ENCODE data around the gene RAB14. TPM values are rescaled to one million over a fixed set of nuclear protein-coding genes. Genes with fewer than 3 reads are reported as not detected.

RAB14 gene
- polyA plus RNA-seq, 3 donors = 14.1 to 31.0 (median 26.0) TPM

DNA sequence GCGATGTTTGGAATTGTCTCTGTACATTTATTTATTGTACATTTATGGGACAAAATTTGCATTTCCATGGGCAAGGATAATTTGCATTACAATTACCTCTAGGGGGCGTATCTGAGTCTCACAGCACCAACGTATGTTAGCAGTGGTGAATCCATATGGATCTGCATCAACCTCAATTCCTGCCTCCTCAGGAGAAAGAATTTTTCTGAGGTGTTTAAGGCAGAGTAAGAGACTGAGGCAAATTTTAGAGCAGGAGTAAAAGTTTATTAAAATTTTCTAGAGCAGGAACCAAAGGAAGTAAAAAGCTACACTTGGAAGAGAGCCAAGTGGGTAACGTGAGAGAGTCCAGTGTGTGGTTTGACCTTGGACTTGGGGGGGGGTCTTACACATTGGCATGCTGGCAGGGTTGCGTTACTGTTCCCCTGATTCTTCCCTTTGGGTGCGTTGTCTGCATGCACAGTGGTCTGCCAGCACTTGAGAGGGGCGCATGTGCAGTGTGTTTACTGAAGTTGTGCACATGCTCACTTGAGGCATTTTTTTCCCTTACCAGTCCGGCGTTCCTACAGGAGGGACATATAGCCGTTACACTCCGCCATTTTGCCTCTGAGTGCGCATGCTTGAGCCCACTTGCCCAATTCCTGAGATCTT, 21.0 kb upstream of the RAB14 start:
- 56 to 58% (median 56%) methylated on average over 12 of the region's 12 CpGs for WGBS, 3 donors
- H3K27ac ChIP-seq (ENCODE audit: low read depth, low read length) = no peak overlapping the region

GRCh38 chr9:121221664-121222055, 20.0 kb upstream of the RAB14 start:
- 95 to 100% (median 96%) methylated on average over 2 of the region's 2 CpGs for WGBS, 3 donors
- H3K27ac ChIP-seq (ENCODE audit: low read depth, low read length) = no peak overlapping the region

DNA sequence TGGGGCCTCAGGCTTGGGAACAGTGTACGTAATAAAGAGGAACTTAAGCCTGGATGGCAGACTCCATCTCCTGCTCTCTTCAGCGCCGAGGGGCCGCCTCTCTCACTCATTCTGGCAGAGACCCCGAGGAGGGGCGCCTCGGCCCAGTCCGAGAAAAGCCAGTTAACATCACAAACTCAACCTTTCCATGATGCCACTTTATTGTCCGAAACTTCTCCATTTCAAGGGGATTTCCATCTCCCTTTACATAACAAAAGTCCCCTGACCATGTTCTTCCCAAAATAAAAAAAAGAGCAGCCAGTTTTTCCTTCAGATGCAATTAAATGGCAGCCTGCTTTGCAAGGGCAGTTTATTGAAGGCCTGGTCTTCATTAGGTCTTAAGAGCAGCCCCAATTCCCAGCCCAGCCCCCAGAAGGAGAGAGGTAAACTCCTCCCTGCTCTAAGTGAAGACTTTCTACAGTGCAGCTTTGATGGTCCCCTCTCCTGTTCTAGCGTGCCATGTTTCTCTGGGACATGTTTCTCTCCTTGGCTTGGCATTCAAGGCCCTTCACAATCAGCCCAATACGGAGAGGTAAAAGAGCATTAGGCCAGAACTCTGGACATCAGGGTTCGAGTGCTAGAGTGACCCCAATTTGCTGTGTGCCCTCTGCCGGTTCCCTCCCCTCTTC, 19.5 kb upstream of the RAB14 start:
- no peak overlapping the region for H3K27ac ChIP-seq (ENCODE audit: low read depth, low read length)
- WGBS, 3 donors = 62 to 85% (median 71%) methylated on average over 13 of the region's 13 CpGs

GRCh38 chr9:121219530-121219929, 17.9 kb upstream of the RAB14 start:
- 94 to 95% (median 94%) methylated on average over 3 of the region's 3 CpGs for WGBS, 3 donors
- no peak overlapping the region for H3K27ac ChIP-seq (ENCODE audit: low read depth, low read length)

GRCh38 chr9:121218357-121219027, 16.8 kb upstream of the RAB14 start:
- 93 to 94% (median 93%) methylated on average over 8 of the region's 8 CpGs for WGBS, 3 donors
- no peak overlapping the region for H3K27ac ChIP-seq (ENCODE audit: low read depth, low read length)

- WGBS, 3 donors = 90 to 96% (median 92%) methylated on average over 4 of the region's 4 CpGs
- no peak overlapping the region for H3K27ac ChIP-seq (ENCODE audit: low read depth, low read length)
These were observed 16.1 kb upstream of the RAB14 start for GRCh38 chr9:121217609-121218292.

- H3K27ac ChIP-seq (ENCODE audit: low read depth, low read length) = no peak overlapping the region
These were observed 14.7 kb upstream of the RAB14 start for GRCh38 chr9:121216271-121216805.

GRCh38 chr9:121214005-121214404, 12.3 kb upstream of the RAB14 start:
- 77 to 91% (median 81%) methylated on average over 2 of the region's 2 CpGs for WGBS, 3 donors
- no peak overlapping the region for H3K27ac ChIP-seq (ENCODE audit: low read depth, low read length)

More at GRCh38 chr9:121216271-121216805, 14.7 kb upstream of the RAB14 start:
- 67 to 95% (median 69%) methylated on average over 3 of the region's 3 CpGs for WGBS, 3 donors

DNA sequence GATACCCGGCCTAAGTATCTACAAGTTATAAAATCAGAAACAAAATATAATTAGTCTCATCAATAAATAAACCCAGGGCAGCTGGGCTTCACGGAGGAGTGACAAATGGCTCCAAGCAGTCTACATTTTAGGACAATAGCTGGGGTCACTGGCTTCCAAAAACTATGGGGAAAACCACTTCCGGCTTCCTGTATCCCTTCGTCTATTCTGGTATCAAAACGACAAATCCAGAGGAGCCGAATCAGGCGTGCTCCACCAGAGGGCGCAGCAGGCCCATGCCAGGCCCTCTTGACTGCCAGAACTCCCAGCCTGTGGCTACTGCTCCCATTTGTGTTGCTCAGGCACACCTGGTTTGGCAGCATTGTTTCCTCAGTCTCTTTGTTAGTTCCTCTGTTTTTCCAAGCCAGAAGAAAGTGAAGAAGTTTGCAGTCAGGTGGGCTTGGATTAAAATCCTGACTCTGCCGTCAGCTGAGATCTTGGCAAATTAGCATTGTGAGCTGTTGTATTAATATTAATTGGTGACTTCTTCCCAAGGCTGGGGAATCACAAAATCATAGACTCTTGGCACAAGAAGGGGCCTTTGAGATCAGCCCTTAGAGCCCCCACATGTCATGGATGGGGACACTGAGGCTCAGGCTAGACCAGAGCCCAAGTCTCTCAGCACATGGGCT, 11.6 kb upstream of the RAB14 start:
- no peak overlapping the region for H3K27ac ChIP-seq (ENCODE audit: low read depth, low read length)
- 18 to 23% (median 20%) methylated on average over 9 of the region's 9 CpGs for WGBS, 3 donors

GRCh38 chr9:121210536-121210935, 8.9 kb upstream of the RAB14 start:
- H3K27ac ChIP-seq (ENCODE audit: low read depth, low read length) = no peak overlapping the region
- WGBS, 3 donors = 81 to 86% (median 86%) methylated on average over 5 of the region's 5 CpGs

GRCh38 chr9:121207371-121207940, 5.8 kb upstream of the RAB14 start:
- H3K27ac ChIP-seq (ENCODE audit: low read depth, low read length) = no peak overlapping the region
- WGBS, 3 donors = 60 to 82% (median 63%) methylated on average over 2 of the region's 2 CpGs

GRCh38 chr9:121206516-121207370, 5.1 kb upstream of the RAB14 start:
- H3K27ac ChIP-seq (ENCODE audit: low read depth, low read length) = no peak overlapping the region
- WGBS, 3 donors = 65 to 75% (median 70%) methylated on average over 8 of the region's 8 CpGs

GRCh38 chr9:121204611-121205010, 2.9 kb upstream of the RAB14 start:
- no peak overlapping the region for H3K27ac ChIP-seq (ENCODE audit: low read depth, low read length)

DNA sequence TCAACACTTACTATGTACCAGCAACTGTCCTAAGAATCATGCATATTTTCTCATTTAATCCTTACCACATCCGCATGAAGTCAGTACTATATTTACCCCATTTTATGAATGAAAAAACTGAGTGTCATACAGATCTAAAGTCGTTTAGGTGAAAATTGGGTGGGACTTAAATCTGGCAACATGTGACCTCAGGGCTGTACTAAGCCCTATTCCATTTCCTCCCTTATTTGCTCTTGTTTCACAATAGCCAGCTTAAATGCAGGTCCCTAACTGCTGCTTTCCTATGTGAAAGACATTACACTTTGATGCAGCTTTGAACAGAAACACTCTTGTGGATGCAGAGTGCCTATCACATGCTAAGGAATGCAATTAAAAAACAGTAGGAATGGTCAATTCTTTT, 2.5 kb upstream of the RAB14 start:
- WGBS, 3 donors = 61 to 72% (median 67%) methylated on average over 2 of the region's 2 CpGs
- H3K27ac ChIP-seq (ENCODE audit: low read depth, low read length) = no peak overlapping the region

- 0 to 1% (median 1%) methylated on average over 58 to 81 of the region's 81 CpGs for WGBS, 3 donors
- peak overlapping the region; percentile 98 for H3K27ac ChIP-seq (ENCODE audit: low read depth, low read length)
These were observed 478 bp downstream of the RAB14 start for GRCh38 chr9:121201045-121201737.

- no peak overlapping the region for H3K27ac ChIP-seq (ENCODE audit: low read depth, low read length)
These were observed 1.3 kb downstream of the RAB14 start for GRCh38 chr9:121200356-121200755.

GRCh38 chr9:121199921-121200320, 1.7 kb downstream of the RAB14 start:
- WGBS, 3 donors = 15 to 19% (median 16%) methylated on average over 2 of the region's 2 CpGs
- no peak overlapping the region for H3K27ac ChIP-seq (ENCODE audit: low read depth, low read length)

More at GRCh38 chr9:121200356-121200755, 1.3 kb downstream of the RAB14 start:
- WGBS, 3 donors = 11 to 19% (median 17%) methylated on average over 4 of the region's 4 CpGs

Data from adipose tissue (tissue), 3 donors.